22Rv1 (cell line): ENCODE results near the gene CTXND1.

ENCODE experiments used
- ZFX ChIP-seq: fragments of 450-650 bp; IDR thresholded peaks from 2 replicates; pipeline ENCODE4 v1.6.1; 2017; ENCODE audit warnings: antibody characterized with exemption, borderline replicate concordance
- TF ChIP-seq, protein P1 (sequence below): fragments of 450-650 bp; IDR thresholded peaks from 2 replicates; pipeline ENCODE4 v1.5.1; 2017; ENCODE audit warnings: mild to moderate bottlenecking

DNA sequence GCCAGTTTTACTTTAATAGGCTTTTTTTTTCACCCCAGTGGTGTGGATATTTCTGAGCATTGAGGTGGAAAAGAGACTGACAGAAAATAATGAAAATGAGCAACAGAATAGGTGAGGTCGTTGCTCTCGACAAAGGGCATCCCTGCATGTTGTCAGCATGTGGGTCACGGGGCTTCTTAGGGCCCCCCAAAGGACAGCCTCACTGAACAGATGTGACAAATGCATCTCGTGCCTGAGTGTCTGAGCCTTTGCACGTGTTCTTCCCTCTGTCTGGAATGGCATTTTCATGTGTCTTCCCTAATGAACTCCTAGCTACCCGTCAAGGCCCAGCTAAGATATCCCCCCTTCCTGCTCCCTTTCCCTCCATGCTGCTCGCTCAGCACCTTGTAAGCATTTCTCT, 67.5 kb downstream of the CTXND1 start:
- TF ChIP-seq, protein P1, sequence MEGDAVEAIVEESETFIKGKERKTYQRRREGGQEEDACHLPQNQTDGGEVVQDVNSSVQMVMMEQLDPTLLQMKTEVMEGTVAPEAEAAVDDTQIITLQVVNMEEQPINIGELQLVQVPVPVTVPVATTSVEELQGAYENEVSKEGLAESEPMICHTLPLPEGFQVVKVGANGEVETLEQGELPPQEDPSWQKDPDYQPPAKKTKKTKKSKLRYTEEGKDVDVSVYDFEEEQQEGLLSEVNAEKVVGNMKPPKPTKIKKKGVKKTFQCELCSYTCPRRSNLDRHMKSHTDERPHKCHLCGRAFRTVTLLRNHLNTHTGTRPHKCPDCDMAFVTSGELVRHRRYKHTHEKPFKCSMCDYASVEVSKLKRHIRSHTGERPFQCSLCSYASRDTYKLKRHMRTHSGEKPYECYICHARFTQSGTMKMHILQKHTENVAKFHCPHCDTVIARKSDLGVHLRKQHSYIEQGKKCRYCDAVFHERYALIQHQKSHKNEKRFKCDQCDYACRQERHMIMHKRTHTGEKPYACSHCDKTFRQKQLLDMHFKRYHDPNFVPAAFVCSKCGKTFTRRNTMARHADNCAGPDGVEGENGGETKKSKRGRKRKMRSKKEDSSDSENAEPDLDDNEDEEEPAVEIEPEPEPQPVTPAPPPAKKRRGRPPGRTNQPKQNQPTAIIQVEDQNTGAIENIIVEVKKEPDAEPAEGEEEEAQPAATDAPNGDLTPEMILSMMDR, result no peak
- TF ChIP-seq ZFX, result no peak
